Stomach (tissue), 9 donors: Measurements from ENCODE around the gene CPE. TPM values are rescaled to one million over a fixed set of nuclear protein-coding genes. Genes with fewer than 3 reads are reported as not detected.

Experiments used
- DNase-seq, 2 donors: peaks; one replicate each; pipeline versions ENCODE4 v3.0.0 to v3.0.0-alpha.2; 2013 to 2019
- H3K27ac ChIP-seq, 5 donors: fragments of 200-600 bp in 4 of 5; sonication (generic) in 4 of 5; one replicate each; pipeline ENCODE4 v1.5.1; 2013 to 2019; ENCODE audit warnings: mild to moderate bottlenecking in 1 of 5, moderate library complexity in 1 of 5
- H3K27me3 ChIP-seq, 3 donors: fragments of 200-600 bp; sonication (generic); one replicate each; pipeline ENCODE4 v1.5.1; 2017 to 2019; ENCODE audit warnings: mixed run types in 1 of 3
- H3K36me3 ChIP-seq, 4 donors: fragments of 200-600 bp; sonication (generic); 1 replicate in 3 of 4; 2 replicates in 1 of 4; pipeline ENCODE4 v1.5.1; 2016 to 2019
- H3K4me1 ChIP-seq, 4 donors: fragments of 200-600 bp; sonication (generic); one replicate each; pipeline ENCODE4 v1.5.1; 2016 to 2019
- H3K4me3 ChIP-seq, 4 donors: fragments of 200-600 bp; sonication (generic) in 3 of 4; one replicate each; pipeline ENCODE4 v1.5.1; 2016 to 2019; ENCODE audit warnings: mild to moderate bottlenecking in 1 of 4
- H3K9me3 ChIP-seq, 4 donors: fragments of 200-600 bp; sonication (generic); one replicate each; pipeline ENCODE4 v1.5.1; 2016 to 2019
- CTCF ChIP-seq, 7 experiments: fragments of 450-650 bp in 4 of 7; fragments of 200-600 bp in 3 of 7; sonication (generic) in 3 of 7; IDR thresholded peaks; one replicate each; pipeline ENCODE4 v1.5.1; 2016 to 2019; ENCODE audit warnings: antibody characterized with exemption in 7 of 7, control low read depth in 2 of 7, mild to moderate bottlenecking in 1 of 7
- EP300 ChIP-seq: sonication (generic); formaldehyde crosslinking; IDR thresholded peaks from one replicate; pipeline ENCODE4 v1.6.1; 2017; ENCODE audit warnings: antibody characterized with exemption
- POLR2A ChIP-seq, 4 donors: fragments of 450-650 bp; IDR thresholded peaks; one replicate each; pipeline ENCODE4 v1.6.1; 2016; ENCODE audit warnings: antibody characterized with exemption in 4 of 4, control low read depth in 2 of 4, mild to moderate bottlenecking in 1 of 4, moderate library complexity in 1 of 4
- POLR2AphosphoS5 ChIP-seq, 3 donors: sonication (generic); formaldehyde crosslinking; IDR thresholded peaks; one replicate each; pipeline ENCODE4 v1.6.1; 2016; ENCODE audit warnings: antibody characterized with exemption in 3 of 3
- WGBS, 5 donors: extraction: QIAGEN DNeasy Blood & Tissue Kit in 3 of 5; methylation state at CpG; one replicate each; pipeline versions ENCODE4 v1.1.5 to v1.1.7; 2013 to 2018; 5-methylcytosine and 5-hydroxymethylcytosine counted together
- intact Hi-C: fragments of 100-400 bp; cut with DNase I; formaldehyde crosslinking; loops from one replicate; pipeline ENCODE4 v1.15.1; 2023; ENCODE audit warnings: low total_unique reads
- polyA plus RNA-seq, 3 donors: library from polyadenylated mRNA; stranded (reverse); fragments of 200-250 nt; gene quantifications; one replicate each; pipeline ENCODE4 v1.2.3, GENCODE V29; 2013
- total RNA-seq, 5 donors: library from RNA; depleted of rRNA; stranded (reverse); fragments of >200 nt; gene quantifications; one replicate each; pipeline versions ENCODE4 v1.1.0 to v1.2.3, GENCODE V29; 2014 to 2016
- donor health status: healthy with polysubstance abuse.
- donor health status: Bipolar disorder and iron deficiency.
- donor health status: healthy.

Gene CPE
- total and polyA plus RNA-seq, 8 donors, result 8.8 to 143 (median 30.4) TPM

GRCh38 chr4:165384186-165384585, 5.4 kb downstream of the CPE start:
- H3K36me3 ChIP-seq, result no peaks in the 10 kb centered on the region
- H3K4me3 ChIP-seq, result no peak overlapping the region
- TF ChIP-seq POLR2AphosphoS5 (IDR thresholded peaks at IDR 0.05) (no peak), POLR2A (IDR thresholded peaks at IDR 0.05) (no peak)
- H3K27ac ChIP-seq, result peak overlapping the region in 2 of 5 donors; percentile 52 to 59
- H3K27me3 ChIP-seq, result peaks cover 0 to 9% (median 7%) of the 10 kb centered on the region in 3 donors
- peaks cover 3 to 13% (median 6%) of the 10 kb centered on the region in 4 donors for H3K4me1 ChIP-seq
- 50 to 80% (median 71%) methylated on average over 3 of the region's 3 CpGs for WGBS, 5 donors
- no peaks in the 10 kb centered on the region for H3K9me3 ChIP-seq
- no peak for DNase-seq
- intact Hi-C loops, result no loop called here

- Histone ChIP-seq H3K36me3 (no peaks in the 10 kb centered on the region), H3K27ac (peak overlapping the region in 2 of 5 donors; percentile 52 to 59), H3K27me3 (peaks cover 0 to 5% (median 3%) of the 10 kb centered on the region in 3 donors), H3K4me3 (no peak overlapping the region), H3K9me3 (no peaks in the 10 kb centered on the region), H3K4me1 (peaks cover 0 to 10% (median 2%) of the 10 kb centered on the region in 4 donors)
- TF ChIP-seq POLR2A (IDR thresholded peaks at IDR 0.05) (no peak), CTCF (IDR thresholded peaks at IDR 0.05) (no peak), POLR2AphosphoS5 (IDR thresholded peaks at IDR 0.05) (no peak), EP300 (no peak)
- intact Hi-C loops, result no loop called here
- WGBS, 5 donors, result 76 to 100% (median 85%) methylated on average over 1 of the region's 1 CpG
- peak in 1 of 2 donors; percentile 74 for DNase-seq
Observed at GRCh38 chr4:165384598-165384997, 5.8 kb downstream of the CPE start.

GRCh38 chr4:165385126-165385525, 6.3 kb downstream of the CPE start:
- WGBS, 5 donors, result 82 to 88% (median 85%) methylated on average over 4 of the region's 4 CpGs
- intact Hi-C loops, result no loop called here
- H3K36me3 ChIP-seq, result no peaks in the 10 kb centered on the region
- no peaks in the 10 kb centered on the region for H3K9me3 ChIP-seq
- H3K4me1 ChIP-seq, result peaks cover 0 to 10% (median 1%) of the 10 kb centered on the region in 4 donors
- H3K27ac ChIP-seq, result no peak overlapping the region
- DNase-seq, result no peak
- no peak for TF ChIP-seq EP300
- TF ChIP-seq CTCF (IDR thresholded peaks at IDR 0.05), result no peak
- TF ChIP-seq POLR2A (IDR thresholded peaks at IDR 0.05), result no peak
- TF ChIP-seq POLR2AphosphoS5 (IDR thresholded peaks at IDR 0.05), result no peak
- H3K4me3 ChIP-seq, result no peak overlapping the region
- H3K27me3 ChIP-seq, result no peaks in the 10 kb centered on the region

- Histone ChIP-seq H3K4me3 (no peak overlapping the region), H3K9me3 (no peaks in the 10 kb centered on the region), H3K27me3 (no peaks in the 10 kb centered on the region), H3K27ac (no peak overlapping the region), H3K4me1 (peaks cover 0 to 10% (median 0%) of the 10 kb centered on the region in 4 donors), H3K36me3 (no peaks in the 10 kb centered on the region)
- 94 to 100% (median 99%) methylated on average over 1 of the region's 1 CpG for WGBS, 5 donors
- no peak for TF ChIP-seq EP300
- no peak for TF ChIP-seq POLR2AphosphoS5 (IDR thresholded peaks at IDR 0.05)
- TF ChIP-seq POLR2A (IDR thresholded peaks at IDR 0.05), result no peak
- no peak for TF ChIP-seq CTCF (IDR thresholded peaks at IDR 0.05)
- intact Hi-C loops, result no loop called here
- DNase-seq, result no peak
Observed at GRCh38 chr4:165386328-165386727, 7.5 kb downstream of the CPE start.

- Histone ChIP-seq H3K4me1 (peaks cover 0 to 8% (median 4%) of the 10 kb centered on the region in 4 donors), H3K4me3 (no peak overlapping the region), H3K9me3 (no peaks in the 10 kb centered on the region), H3K27ac (no peak overlapping the region), H3K36me3 (no peaks in the 10 kb centered on the region), H3K27me3 (no peaks in the 10 kb centered on the region)
- no peak for TF ChIP-seq POLR2AphosphoS5 (IDR thresholded peaks at IDR 0.05)
- TF ChIP-seq EP300, result no peak
- intact Hi-C loops, result no loop called here
- DNase-seq, result peak in 1 of 2 donors; percentile 36
Observed at GRCh38 chr4:165388756-165389155, 9.9 kb downstream of the CPE start.
